Esophagus muscularis mucosa (tissue), 4 donors: Measurements from ENCODE around the gene TOGARAM2.

Experiments used
- CTCF ChIP-seq, 3 experiments: fragments of 200-600 bp in 2 of 3; fragments of 450-650 bp in 1 of 3; sonication (generic) in 2 of 3; IDR thresholded peaks; one replicate each; pipeline ENCODE4 v1.5.1; 2017 to 2019; ENCODE audit warnings: antibody characterized with exemption in 3 of 3, mild to moderate bottlenecking in 2 of 3, moderate library complexity in 1 of 3
- EP300 ChIP-seq: sonication (generic); formaldehyde crosslinking; IDR thresholded peaks from one replicate; pipeline ENCODE4 v1.6.1; 2017; ENCODE audit warnings: antibody characterized with exemption
- POLR2A ChIP-seq: fragments of 450-650 bp; IDR thresholded peaks from one replicate; pipeline ENCODE4 v1.6.1; 2017; ENCODE audit warnings: antibody characterized with exemption, moderate library complexity, mild to moderate bottlenecking, low read depth

- TF ChIP-seq CTCF (IDR thresholded peaks at IDR 0.05): no peak
- TF ChIP-seq POLR2A: no peak
- TF ChIP-seq EP300: no peak
These were observed 41.6 kb downstream of the TOGARAM2 start for GRCh38 chr2:29022679-29023078.
